ENCODE measurements around the gene PID1.

DNA sequence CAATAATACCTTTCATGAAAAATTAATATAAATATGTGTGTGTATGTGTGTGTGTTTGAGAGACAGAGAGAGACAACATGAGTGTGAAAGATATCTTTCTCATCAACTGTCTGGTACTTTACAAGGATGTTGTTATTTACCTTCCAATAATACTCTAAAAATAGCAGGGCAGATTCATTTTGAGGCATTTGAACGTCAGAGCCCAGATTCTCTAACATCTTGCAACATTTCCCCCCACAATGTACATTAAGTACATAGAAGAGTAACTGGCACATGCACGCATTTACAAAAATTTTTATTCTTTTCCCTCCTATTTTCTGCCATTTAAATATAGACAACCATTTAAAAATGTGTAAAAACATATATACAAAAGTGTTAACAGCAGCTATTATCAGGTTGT is 100.9 kb downstream of the PID1 start:
- TF ChIP-seq, protein P1, sequence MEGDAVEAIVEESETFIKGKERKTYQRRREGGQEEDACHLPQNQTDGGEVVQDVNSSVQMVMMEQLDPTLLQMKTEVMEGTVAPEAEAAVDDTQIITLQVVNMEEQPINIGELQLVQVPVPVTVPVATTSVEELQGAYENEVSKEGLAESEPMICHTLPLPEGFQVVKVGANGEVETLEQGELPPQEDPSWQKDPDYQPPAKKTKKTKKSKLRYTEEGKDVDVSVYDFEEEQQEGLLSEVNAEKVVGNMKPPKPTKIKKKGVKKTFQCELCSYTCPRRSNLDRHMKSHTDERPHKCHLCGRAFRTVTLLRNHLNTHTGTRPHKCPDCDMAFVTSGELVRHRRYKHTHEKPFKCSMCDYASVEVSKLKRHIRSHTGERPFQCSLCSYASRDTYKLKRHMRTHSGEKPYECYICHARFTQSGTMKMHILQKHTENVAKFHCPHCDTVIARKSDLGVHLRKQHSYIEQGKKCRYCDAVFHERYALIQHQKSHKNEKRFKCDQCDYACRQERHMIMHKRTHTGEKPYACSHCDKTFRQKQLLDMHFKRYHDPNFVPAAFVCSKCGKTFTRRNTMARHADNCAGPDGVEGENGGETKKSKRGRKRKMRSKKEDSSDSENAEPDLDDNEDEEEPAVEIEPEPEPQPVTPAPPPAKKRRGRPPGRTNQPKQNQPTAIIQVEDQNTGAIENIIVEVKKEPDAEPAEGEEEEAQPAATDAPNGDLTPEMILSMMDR (IDR thresholded peaks at IDR 0.05), result no peak
- TF ChIP-seq POLR2A (IDR thresholded peaks at IDR 0.05), result no peak
